ENCODE results near the gene TM4SF20. TPM values are rescaled to one million over a fixed set of nuclear protein-coding genes. Genes with fewer than 3 reads are reported as not detected.

Gene TM4SF20
- total RNA-seq, 1 donor from 2014 or later: not detected

DNA sequence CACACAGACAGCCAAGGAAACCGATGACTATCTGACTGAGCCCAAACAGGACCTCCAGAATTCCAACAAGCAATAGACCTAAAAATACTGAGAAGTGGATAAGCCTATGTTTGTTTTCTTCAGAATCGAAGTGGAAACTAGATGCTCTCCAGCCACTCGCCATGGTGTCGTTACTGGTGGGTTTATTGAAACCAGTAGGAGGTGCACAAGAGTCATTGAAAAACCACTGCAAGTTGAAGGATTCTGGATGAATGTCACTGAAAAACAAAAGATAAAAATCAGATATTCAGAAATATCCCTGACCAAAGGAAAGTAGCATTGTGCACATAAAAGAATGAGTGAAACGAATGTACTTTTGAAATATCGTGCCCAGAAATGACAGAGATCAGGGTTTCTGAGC, 15.3 kb downstream of the TM4SF20 start:
- Histone ChIP-seq H3K4me1 (peaks cover 5% of the 10 kb centered on the region), H3K9me3 (replicated peaks) (no peaks in the 10 kb centered on the region), H3K27ac (replicated peaks) (no peak overlapping the region), H3K36me3 (peaks cover 19% of the 10 kb centered on the region), H3K4me3 (no peak overlapping the region), H3K27me3 (ENCODE audit: low read depth) (no peaks in the 10 kb centered on the region)
- intact Hi-C loops (cut with micrococcal nuclease): no loop called here
- no peak for DNase-seq
- TF ChIP-seq CTCF (IDR thresholded peaks at IDR 0.05; ENCODE audit: borderline replicate concordance): no peak

DNA sequence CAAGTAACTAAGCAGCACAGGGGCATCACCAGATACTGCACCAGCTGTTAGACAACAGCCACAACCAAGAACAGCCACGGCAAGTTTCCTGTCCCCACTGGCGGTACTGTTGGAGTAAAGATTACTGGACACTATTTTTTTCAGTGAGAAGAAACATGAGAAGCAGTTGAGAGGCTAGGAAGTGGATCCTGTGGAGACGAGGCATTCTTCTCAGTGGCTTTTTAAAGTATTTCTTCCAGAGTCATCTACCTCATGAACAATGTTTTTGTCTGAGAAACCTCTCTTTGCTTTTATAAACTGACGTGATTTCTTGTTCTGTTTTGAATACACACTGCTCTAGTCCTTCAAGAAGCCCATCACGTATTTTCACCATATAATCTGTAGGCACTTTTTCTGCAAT, 18.8 kb downstream of the TM4SF20 start:
- intact Hi-C loops (cut with micrococcal nuclease): no loop called here
- TF ChIP-seq CTCF (IDR thresholded peaks at IDR 0.05; ENCODE audit: borderline replicate concordance): no peak
- Histone ChIP-seq H3K4me1 (no peaks in the 10 kb centered on the region), H3K36me3 (peaks cover 53% of the 10 kb centered on the region), H3K4me3 (no peak overlapping the region), H3K9me3 (replicated peaks) (no peaks in the 10 kb centered on the region), H3K27ac (replicated peaks) (no peak overlapping the region), H3K27me3 (ENCODE audit: low read depth) (no peaks in the 10 kb centered on the region)
- no peak for DNase-seq

GRCh38 chr2:227351639-227352038, 27.5 kb downstream of the TM4SF20 start:
- Histone ChIP-seq H3K27ac (replicated peaks) (no peak overlapping the region), H3K9me3 (replicated peaks) (no peaks in the 10 kb centered on the region), H3K27me3 (ENCODE audit: low read depth) (no peaks in the 10 kb centered on the region), H3K4me1 (no peaks in the 10 kb centered on the region), H3K36me3 (peaks cover 56% of the 10 kb centered on the region), H3K4me3 (no peak overlapping the region)
- DNase-seq: no peak
- intact Hi-C loops (cut with micrococcal nuclease): no loop called here
- no peak for TF ChIP-seq CTCF (IDR thresholded peaks at IDR 0.05; ENCODE audit: borderline replicate concordance)

DNA sequence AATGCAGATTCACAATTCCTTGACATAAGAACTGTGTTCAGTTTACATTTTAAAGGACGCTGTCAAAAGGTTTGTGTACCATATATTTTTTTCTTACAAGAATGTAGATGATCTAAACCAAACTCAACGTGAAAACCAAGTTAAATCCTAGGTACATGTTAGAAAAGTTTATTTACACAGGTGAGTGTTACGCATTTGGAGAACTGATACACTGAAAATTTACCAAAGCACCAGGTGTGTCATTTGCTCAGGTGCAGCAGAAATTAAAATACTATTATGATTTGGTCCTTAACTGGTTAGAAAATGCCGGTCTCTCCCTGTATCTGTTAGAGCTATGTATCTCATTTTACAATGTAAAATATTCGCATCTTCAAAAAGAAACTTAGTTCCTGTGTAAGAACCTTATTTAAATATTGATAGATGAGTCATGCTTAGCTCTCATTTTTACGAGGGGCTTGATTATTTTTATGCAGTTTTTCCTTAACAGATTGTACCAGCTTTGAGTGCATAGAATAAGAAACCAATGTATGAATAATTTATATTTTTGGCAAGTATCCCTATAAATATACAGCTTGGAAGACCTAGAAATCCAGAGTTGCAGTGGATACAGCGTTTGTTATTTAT, 29.0 kb downstream of the TM4SF20 start:
- Histone ChIP-seq H3K4me3 (no peak overlapping the region), H3K9me3 (replicated peaks) (no peaks in the 10 kb centered on the region), H3K27ac (replicated peaks) (no peak overlapping the region), H3K4me1 (no peaks in the 10 kb centered on the region), H3K36me3 (peaks cover 44% of the 10 kb centered on the region), H3K27me3 (ENCODE audit: low read depth) (no peaks in the 10 kb centered on the region)
- intact Hi-C loops (cut with micrococcal nuclease): no loop called here
- DNase-seq: no peak
- no peak for TF ChIP-seq CTCF (IDR thresholded peaks at IDR 0.05; ENCODE audit: borderline replicate concordance)

DNA sequence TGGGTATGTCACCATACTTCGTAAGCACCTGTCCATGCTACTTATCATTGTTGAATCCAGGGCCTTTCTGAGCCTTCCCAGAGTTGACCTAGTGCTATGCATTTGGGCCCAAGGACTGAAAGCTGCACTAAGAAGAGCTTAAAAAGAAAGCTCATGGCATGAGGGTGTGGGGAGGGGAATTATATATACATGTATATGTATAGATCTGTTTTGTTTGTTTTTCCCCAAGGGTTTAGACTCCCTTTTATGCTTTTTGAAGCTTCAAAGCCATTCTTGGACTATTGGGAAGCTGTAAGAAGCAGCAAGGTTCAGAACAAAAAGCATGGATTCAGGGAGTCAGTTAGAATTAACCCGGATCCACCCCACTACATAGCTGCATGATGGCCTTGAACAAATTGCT, 30.8 kb downstream of the TM4SF20 start:
- Histone ChIP-seq H3K4me1 (no peaks in the 10 kb centered on the region), H3K36me3 (peaks cover 53% of the 10 kb centered on the region), H3K27ac (replicated peaks) (no peak overlapping the region), H3K27me3 (ENCODE audit: low read depth) (no peaks in the 10 kb centered on the region), H3K4me3 (no peak overlapping the region), H3K9me3 (replicated peaks) (no peaks in the 10 kb centered on the region)
- intact Hi-C loops (cut with micrococcal nuclease): no loop called here
- no peak for DNase-seq
- no peak for TF ChIP-seq CTCF (IDR thresholded peaks at IDR 0.05; ENCODE audit: borderline replicate concordance)

All from left ventricle myocardium inferior (tissue), 1 donor.